ENCODE data around the gene CLIC4. TPM values are rescaled to one million over a fixed set of nuclear protein-coding genes. Genes with fewer than 3 reads are reported as not detected.

Gene CLIC4
- total RNA-seq, 1 donor from 2014 or later, result 325 TPM

GRCh38 chr1:24892188-24893153 lies 147.2 kb downstream of the CLIC4 start:
- no peak overlapping the region for H3K4me3 ChIP-seq
- H3K36me3 ChIP-seq, result no peaks in the 10 kb centered on the region
- H3K9me3 ChIP-seq (replicated peaks), result peaks cover 15% of the 10 kb centered on the region
- TF ChIP-seq, protein P1, sequence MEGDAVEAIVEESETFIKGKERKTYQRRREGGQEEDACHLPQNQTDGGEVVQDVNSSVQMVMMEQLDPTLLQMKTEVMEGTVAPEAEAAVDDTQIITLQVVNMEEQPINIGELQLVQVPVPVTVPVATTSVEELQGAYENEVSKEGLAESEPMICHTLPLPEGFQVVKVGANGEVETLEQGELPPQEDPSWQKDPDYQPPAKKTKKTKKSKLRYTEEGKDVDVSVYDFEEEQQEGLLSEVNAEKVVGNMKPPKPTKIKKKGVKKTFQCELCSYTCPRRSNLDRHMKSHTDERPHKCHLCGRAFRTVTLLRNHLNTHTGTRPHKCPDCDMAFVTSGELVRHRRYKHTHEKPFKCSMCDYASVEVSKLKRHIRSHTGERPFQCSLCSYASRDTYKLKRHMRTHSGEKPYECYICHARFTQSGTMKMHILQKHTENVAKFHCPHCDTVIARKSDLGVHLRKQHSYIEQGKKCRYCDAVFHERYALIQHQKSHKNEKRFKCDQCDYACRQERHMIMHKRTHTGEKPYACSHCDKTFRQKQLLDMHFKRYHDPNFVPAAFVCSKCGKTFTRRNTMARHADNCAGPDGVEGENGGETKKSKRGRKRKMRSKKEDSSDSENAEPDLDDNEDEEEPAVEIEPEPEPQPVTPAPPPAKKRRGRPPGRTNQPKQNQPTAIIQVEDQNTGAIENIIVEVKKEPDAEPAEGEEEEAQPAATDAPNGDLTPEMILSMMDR (IDR thresholded peaks at IDR 0.05; ENCODE audit: borderline replicate concordance), result no peak
- intact Hi-C loops (cut with micrococcal nuclease), result no loop called here
- H3K27me3 ChIP-seq (ENCODE audit: low read depth), result peaks cover 35% of the 10 kb centered on the region
- no peak overlapping the region for H3K27ac ChIP-seq (replicated peaks)
- no peak for DNase-seq
- H3K4me1 ChIP-seq, result no peaks in the 10 kb centered on the region

- TF ChIP-seq, protein P1 (IDR thresholded peaks at IDR 0.05; ENCODE audit: borderline replicate concordance), result no peak
- Histone ChIP-seq H3K27ac (replicated peaks) (no peak overlapping the region), H3K9me3 (replicated peaks) (peaks cover 15% of the 10 kb centered on the region), H3K4me1 (no peaks in the 10 kb centered on the region), H3K27me3 (ENCODE audit: low read depth) (peaks cover 37% of the 10 kb centered on the region), H3K36me3 (no peaks in the 10 kb centered on the region), H3K4me3 (no peak overlapping the region)
- DNase-seq, result no peak
- intact Hi-C loops (cut with micrococcal nuclease), result no loop called here
Measured at GRCh38 chr1:24893431-24893830, 148.2 kb downstream of the CLIC4 start.

Other genes with a start within 250 kb of the CLIC4 start
- 4.9 TPM for gene RCAN3, start 242.6 kb upstream of the CLIC4 start, total RNA-seq
- gene NCMAP, start 189.4 kb upstream of the CLIC4 start, total RNA-seq, result 0.11 TPM
- gene SRRM1, start 102.1 kb upstream of the CLIC4 start, total RNA-seq, result 60.8 TPM
- 0.52 TPM for gene RUNX3, start 184.8 kb downstream of the CLIC4 start, total RNA-seq